ENCODE measurements around the gene SPINK14.
A peak's percentile ranks its signal among the peaks of the same experiment; 100 is the strongest.

The SPINK14 gene

DNA sequence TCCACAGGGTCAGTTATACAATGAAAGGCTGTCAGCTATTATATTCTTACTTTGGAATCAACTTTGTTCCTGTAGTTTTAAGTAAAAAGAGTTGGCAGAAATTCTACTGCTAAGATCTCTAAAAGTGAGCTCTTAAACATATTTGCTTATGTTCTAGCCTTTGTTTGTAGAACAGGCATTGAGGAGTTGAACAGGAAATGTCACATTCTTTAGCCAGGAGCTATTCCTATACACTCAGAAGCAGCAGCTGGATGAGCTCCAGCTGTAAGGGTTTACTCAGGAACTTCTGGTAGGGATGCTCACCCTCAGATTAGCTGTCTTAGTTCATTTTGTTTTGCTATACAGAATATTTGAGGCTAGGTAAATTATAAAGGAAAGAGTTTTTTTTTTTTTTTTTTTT lies 22.4 kb upstream of the SPINK14 start:
- H3K4me3 ChIP-seq (ENCODE audit: low read depth, low read length) = peak overlapping the region; percentile 34; the same call in 1 of the 2 replicates
- TF ChIP-seq, protein P1, sequence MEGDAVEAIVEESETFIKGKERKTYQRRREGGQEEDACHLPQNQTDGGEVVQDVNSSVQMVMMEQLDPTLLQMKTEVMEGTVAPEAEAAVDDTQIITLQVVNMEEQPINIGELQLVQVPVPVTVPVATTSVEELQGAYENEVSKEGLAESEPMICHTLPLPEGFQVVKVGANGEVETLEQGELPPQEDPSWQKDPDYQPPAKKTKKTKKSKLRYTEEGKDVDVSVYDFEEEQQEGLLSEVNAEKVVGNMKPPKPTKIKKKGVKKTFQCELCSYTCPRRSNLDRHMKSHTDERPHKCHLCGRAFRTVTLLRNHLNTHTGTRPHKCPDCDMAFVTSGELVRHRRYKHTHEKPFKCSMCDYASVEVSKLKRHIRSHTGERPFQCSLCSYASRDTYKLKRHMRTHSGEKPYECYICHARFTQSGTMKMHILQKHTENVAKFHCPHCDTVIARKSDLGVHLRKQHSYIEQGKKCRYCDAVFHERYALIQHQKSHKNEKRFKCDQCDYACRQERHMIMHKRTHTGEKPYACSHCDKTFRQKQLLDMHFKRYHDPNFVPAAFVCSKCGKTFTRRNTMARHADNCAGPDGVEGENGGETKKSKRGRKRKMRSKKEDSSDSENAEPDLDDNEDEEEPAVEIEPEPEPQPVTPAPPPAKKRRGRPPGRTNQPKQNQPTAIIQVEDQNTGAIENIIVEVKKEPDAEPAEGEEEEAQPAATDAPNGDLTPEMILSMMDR (IDR thresholded peaks at IDR 0.05; ENCODE audit: control insufficient read depth, extremely low read depth, insufficient read depth) = no peak
- DNase-seq (ENCODE audit: low read depth) = peak; percentile 100

DNA sequence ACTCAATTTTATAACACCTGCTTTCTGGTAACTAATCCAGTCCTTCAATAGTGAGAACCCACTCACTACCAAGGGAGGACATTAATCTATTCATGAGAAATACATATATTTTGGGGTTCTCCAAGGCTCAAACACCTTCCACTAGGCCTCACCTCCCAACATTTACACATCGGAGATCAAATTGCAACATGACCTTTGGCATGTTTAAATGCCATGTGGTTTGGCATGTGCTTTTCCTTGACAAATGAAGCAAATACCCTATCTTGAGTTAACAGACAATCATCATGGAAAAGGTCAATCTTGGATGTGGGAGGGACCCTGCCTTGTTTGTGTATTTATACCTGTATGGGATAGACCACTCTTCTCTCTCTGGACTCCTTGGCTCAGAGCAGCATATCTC lies 21.9 kb upstream of the SPINK14 start:
- no peak overlapping the region for H3K4me3 ChIP-seq (ENCODE audit: low read depth, low read length)
- no peak for DNase-seq (ENCODE audit: low read depth)
- TF ChIP-seq, protein P1 (IDR thresholded peaks at IDR 0.05; ENCODE audit: control insufficient read depth, extremely low read depth, insufficient read depth) = no peak

DNA sequence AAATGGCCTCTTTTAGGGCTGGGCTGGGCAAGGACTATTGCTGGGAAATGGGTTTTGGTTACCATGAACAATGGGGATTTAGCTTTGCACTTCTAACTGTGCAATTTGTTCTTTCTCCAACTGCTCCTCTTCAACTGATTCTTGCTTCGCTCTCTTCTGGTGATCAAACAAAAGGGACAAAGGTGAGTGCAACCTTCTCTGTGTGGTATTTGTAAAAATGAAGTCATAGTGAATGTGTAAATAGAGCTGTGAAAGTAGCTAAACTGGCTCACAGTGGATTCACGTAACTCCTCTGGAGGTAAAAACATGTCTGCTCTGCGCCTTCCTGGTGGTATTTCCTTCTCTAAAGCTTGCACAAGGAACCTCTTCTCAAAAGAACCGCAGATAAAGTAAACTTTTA lies 20.9 kb upstream of the SPINK14 start:
- H3K4me3 ChIP-seq (ENCODE audit: low read depth, low read length) = no peak overlapping the region
- TF ChIP-seq, protein P1 (IDR thresholded peaks at IDR 0.05; ENCODE audit: control insufficient read depth, extremely low read depth, insufficient read depth) = no peak
- peak; percentile 52 for DNase-seq (ENCODE audit: low read depth)

DNA sequence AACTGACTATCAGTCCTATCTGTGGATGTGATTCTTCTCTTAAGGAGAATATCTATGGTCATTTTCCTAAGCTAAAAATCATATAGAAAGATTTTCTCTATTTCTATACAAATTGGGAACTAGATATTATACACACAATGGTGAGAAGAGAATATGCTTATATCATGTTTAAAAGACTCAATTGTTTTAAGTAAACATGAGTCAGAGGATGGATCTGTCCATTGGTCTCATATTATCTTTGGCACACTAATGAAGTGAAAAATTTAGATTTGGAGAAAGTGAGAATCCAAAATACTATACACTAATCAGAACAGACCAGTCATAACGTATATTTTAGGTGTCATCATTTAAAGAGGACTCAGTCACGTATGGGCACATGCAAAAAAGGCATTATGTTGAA lies 16.5 kb upstream of the SPINK14 start:
- TF ChIP-seq, protein P1 (IDR thresholded peaks at IDR 0.05; ENCODE audit: control insufficient read depth, extremely low read depth, insufficient read depth) = no peak

DNA sequence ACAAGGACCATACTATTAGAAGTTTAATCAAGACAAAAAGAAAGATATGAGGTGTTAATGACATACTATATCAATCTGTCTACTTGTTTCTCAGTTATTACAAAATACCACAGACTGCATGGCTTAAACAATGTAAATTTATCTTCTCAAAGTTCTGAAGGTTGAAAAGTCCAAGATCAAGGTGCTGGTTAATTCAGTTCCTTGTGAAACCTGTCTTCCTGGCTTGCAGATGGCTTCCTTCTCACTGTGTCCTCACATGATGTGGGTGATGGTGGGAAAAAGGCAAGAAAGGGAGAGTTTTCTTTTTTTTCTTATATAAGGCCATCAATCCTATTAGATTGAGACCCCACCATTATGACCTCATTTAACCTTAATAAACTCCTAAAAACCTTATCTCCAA lies 15.6 kb upstream of the SPINK14 start:
- TF ChIP-seq, protein P1 (IDR thresholded peaks at IDR 0.05; ENCODE audit: control insufficient read depth, extremely low read depth, insufficient read depth) = no peak
- H3K4me3 ChIP-seq (ENCODE audit: low read depth, low read length) = no peak overlapping the region
- no peak for DNase-seq (ENCODE audit: low read depth)

More for the DNA sequence above, 16.5 kb upstream of the SPINK14 start:
- H3K4me3 ChIP-seq (ENCODE audit: low read depth, low read length) = no peak overlapping the region
- no peak for DNase-seq (ENCODE audit: low read depth)

DNA sequence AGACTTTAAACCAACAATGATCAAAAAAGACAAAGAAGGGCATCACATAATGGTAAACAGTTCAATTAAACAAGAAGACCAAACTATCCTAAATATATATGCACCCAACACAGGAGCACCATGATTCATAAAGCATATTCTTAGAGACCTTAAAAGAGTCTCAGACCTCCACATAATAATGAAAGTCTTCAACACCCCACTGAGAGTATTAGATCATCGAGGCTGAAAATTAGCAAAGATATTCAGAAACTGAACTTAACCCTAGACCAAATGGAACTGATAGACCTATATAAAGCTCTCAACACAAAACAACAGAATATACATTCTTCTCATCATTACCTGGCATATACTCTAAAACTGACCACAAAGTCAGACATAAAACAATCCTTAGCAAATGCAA lies 11.7 kb upstream of the SPINK14 start:
- no peak overlapping the region for H3K4me3 ChIP-seq (ENCODE audit: low read depth, low read length)
- no peak for DNase-seq (ENCODE audit: low read depth)
- TF ChIP-seq, protein P1 (IDR thresholded peaks at IDR 0.05; ENCODE audit: control insufficient read depth, extremely low read depth, insufficient read depth) = no peak

DNA sequence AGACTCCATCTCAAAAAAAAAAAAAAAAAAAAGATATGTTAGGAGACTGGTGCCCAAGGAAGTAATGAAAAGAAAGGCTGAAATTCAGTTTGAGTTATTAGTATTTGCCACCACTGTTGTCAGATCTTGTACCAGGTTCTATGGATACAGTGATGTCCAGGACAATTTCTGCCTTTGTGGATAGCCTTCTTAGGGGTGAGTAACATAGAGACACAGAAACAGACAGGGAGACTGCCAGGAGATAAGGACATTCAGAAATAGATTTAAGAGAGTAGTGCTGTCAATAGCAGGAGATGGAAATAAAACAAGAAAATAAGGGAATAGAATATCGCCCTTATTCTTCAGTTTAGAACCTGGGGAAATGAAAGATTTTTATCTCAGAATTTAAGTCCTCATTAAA lies 6.3 kb upstream of the SPINK14 start:
- no peak for DNase-seq (ENCODE audit: low read depth)
- H3K4me3 ChIP-seq (ENCODE audit: low read depth, low read length) = no peak overlapping the region
- TF ChIP-seq, protein P1 (IDR thresholded peaks at IDR 0.05; ENCODE audit: control insufficient read depth, extremely low read depth, insufficient read depth) = no peak

All from LNCaP clone FGC (cell line).